GM19035 (cell line): ENCODE data around the gene MMP23B.
"Not testable (repeated sequence)": the region's sequence is repeated elsewhere in the genome, so short reads cannot be mapped to it uniquely, and the experiment has no call there.

Experiments used
- ATAC-seq: cut with Tn5 transposase; IDR thresholded peaks from one replicate; pipeline ENCODE4 v1.9.1; 2021; ENCODE audit not compliant: unreplicated experiment

The MMP23B gene

DNA sequence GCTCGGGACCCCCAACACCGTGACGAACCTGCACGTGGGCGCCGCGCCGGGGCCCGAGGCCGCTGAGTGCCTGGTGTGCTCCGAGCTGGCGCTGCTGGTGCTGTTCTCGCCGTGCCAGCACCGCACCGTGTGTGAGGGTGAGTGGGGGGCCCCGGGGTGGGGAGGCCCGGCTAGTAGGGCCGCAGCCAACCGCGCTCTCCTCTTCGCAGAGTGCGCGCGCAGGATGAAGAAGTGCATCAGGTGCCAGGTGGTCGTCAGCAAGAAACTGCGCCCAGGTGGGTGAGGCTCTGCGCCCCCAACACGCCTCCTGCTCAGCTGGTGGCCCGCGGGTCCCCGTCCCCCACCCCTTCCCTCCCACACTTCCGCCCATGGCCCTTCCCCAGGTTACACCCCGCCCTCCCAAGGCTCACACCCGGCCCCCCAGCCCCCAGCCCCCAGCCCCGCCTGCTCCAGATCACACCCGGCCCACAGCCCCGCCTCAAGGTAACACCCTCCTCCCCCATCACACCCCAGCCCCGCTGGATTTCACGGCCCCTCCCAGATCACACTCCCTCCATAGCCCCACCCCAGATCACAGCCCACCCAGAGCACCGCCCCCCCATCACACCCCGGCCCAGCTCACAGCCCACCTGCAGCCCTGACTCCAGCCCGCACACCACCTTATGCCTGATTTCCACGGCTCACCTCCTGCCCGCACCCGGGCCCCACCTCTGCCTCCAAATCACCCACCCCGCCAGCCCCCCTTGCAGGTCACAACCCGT, 2.4 kb upstream of the MMP23B start:
- ATAC-seq: no peak

DNA sequence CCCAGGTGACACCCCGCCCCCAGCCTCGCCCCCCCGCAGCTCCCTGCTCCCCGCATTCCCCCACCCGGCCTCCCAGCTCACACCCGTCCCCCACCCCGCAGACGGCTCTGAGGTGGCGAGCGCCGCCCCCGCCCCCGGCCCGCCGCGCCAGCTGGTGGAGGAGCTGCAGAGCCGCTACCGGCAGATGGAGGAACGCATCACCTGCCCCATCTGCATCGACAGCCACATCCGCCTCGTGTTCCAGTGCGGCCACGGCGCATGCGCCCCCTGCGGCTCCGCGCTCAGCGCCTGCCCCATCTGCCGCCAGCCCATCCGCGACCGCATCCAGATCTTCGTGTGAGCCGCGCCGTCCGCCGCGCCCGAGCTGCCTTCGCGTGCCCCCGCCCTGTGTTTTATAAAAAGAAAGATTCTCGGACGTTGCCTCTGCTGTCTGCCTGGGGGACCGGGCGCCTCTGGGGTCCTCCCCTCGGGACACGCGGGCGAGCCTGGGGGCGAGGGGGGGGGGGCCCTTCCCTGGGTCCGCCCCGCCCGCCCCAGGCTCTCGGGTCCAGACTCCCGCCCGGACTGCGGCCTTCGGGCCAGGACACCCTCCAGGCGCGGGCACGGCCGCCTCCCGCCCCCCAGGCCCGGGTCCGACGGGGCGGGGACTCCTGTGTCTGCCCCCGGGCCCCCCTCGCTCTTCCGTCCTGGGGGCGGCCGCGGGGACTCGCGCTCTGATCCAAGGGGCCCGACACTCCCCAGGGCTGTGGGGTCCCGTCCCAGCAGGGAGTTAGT, 1.6 kb upstream of the MMP23B start:
- peak; percentile 76 for ATAC-seq

DNA sequence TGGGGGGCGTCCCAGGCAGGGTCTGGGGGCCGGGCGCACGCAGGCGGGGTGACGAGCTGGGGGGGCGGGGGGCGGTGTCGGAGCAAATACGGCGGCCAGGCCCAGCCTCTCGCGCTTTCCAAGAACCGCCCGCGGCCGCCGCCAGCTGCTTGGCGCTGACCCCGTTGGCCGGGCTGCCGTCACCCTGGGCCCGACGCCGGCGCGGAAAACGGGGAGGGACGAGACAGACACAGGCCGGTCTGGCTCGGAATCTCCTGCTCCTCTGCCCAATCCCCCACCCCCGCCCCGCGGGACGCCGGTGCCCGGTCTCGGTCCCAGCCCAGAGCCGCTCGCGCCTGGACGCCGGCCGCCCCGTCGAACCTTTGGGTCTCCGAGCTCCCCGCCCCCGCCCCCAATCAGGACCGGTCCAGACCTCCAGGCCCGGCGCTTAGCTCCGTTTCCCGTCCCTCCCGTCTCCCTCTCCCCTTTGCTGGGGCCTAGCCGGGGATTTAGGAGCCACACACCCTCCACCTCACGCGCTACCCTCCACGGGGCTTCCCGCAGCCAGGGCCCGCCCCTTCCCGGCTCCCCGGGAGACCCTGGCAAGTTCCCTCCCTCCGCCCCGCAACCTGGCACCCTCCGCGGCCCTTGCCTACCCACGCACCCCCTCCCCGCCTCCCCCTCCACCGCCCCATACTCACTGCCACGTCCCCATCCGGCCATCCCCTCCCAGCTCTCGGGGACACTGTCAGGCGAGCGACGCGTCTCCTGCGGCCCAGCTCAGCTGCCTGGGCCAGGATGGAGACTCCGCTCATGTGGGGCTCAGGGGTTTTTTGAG, 800 bp upstream of the MMP23B start:
- ATAC-seq: no peak

DNA sequence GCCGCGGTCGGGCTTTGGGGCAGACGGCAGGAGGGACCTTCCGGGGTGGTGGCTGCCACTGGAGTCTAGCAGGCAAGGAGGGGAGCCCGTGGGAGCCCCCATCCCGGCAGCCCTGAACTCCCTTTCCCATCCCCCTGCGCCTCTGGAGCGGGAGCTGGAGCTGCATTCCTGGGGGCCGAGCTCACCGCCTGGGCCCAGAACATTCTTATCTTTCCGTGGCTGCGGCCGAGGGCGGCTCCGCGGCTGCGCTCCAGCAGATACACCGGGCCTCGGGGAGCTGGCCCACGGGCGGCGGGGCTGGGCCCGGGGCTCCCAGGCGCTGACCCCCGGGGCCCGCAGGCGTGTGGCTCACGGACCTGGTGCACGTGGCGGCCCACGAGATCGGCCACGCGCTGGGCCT, 1.4 kb downstream of the MMP23B start:
- ATAC-seq: not testable (repeated sequence)

DNA sequence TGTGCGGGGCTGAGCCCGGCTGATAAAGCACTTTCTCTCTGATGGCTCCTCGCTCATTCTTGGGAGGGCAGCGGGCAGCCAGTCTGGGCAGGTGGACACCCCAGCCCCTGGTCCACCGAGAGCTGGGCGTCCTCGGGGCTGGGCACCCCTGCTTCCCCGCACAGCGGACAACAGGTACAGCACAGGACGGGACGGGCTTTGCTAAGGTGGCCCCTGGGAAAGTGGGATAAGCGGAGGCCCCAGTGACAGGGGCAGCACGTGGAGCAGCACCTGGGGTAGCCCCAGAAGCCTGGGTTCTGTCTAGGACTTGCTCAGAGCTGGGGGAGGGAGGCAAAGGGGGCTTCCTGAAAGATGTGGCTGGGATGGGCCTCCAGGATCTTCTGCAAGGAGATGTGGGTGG, 2.6 kb downstream of the MMP23B start:
- ATAC-seq: not testable (repeated sequence)

DNA sequence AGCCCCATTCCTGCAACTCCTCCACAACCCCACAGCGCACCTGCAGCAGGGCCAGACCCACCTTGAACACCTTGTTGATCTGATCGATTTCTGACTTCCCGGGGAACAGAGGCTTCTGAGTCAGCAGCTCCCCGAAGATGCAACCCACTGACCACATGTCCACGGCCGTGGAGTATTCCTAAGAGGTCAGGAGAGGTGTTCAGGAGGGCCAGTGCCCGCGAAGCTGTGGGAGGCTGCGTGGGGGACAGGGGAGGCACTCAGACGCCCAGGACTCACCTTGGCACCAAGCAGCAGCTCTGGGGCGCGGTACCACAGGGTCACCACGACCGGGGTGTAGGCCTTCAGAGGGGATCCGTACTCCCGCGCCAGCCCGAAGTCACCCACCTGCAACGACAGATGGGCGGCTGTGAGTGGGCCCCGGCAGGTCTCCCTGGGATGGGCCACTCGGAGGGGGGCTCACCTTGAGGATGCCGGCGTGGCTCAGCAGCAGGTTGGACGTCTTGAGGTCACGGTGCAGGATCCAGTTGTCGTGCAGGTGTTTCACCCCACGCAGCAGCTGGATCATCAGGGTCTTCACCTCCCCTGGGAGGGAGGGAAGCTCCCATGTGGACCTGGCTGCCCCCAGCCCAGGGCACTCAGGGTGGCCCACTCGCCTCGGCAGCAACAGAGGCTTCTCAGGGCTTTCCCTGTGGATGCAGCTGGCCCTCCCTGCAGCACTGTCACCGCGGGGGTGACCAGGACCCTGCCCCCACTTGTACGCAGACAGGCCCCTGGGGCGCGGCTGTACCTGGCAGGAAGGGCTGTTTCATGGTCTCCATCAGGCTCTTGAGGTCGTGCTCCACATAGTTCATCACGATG, 4.9 kb downstream of the MMP23B start:
- ATAC-seq: not testable (repeated sequence)

DNA sequence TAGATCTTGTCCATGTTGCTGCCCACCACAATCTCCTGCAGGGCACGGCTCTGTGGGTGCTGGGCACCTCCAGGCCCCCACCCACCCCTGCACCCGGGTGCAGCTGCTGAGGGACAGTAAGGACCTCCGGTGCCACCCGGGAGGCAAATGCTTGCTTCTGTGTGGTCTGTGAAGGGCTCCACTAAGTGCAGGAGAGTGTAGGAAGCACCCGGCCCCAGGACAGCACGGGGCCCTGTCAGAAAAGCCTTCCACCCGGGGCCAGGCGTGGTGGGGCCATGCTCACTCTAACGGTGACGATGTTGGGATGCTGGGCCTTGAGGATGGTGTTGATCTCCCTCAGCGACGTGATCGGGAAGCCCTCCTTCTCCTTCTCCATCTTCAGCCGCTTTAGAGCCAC, 5.5 kb downstream of the MMP23B start:
- ATAC-seq: not testable (repeated sequence)

DNA sequence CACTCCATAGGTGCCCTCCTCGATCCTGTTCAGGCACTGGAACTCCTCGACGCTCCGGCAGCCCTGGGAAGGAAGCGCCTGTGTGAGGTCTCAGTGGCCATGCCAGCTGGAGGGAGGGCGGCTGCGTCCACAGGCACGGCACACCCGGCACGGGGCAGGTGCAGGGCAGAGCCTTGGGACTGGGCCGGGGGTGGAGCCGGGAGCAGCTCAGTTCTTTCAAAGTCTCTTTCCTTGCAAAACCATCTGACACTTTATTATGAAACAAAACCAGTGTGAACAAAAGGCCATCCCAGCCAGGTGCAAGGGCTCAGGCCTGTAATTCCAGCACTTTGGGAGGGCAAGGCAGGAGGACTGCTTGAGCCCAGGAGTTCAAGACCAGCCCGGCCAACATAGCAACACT, 6.6 kb downstream of the MMP23B start:
- not testable (repeated sequence) for ATAC-seq

DNA sequence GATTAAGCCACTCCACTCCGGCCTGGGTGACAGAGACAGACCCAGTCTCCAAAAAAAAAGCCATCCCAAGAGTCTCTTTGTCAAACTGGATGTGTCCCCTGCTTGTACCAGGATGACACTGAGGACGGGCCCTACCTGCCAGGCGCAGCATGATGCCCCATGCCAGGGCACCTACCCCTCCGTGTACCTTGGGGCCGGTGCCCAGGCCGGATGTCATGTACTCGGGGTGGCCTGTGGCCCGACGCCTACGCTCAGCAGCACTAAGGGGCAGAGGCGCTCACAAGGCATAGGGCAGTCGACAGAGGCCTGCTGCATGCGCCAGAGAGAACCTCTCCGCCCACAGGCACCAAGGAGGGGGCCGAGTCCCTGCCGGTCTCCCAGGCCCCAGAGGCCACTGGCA, 7.4 kb downstream of the MMP23B start:
- ATAC-seq: not testable (repeated sequence)

DNA sequence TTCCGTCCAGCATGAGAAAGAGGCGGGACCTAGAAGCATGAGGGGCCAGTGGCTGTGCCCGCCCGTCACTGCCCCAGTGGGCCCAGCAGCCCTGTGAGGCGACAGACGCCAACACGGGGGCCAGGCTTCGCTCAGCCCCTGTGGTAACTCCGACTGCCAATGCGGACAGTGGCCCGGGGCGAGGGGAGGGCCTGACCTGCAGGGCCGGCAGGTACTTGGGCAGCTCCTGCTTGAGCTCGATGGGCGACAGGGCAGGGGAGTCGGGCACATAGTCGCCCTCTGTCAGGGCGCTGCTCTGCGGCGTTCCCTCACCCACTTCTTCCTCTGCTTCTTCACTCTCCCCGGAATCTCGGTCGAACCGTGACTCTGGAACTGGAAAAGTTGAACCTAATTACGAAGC, 8.1 kb downstream of the MMP23B start:
- ATAC-seq: not testable (repeated sequence)

DNA sequence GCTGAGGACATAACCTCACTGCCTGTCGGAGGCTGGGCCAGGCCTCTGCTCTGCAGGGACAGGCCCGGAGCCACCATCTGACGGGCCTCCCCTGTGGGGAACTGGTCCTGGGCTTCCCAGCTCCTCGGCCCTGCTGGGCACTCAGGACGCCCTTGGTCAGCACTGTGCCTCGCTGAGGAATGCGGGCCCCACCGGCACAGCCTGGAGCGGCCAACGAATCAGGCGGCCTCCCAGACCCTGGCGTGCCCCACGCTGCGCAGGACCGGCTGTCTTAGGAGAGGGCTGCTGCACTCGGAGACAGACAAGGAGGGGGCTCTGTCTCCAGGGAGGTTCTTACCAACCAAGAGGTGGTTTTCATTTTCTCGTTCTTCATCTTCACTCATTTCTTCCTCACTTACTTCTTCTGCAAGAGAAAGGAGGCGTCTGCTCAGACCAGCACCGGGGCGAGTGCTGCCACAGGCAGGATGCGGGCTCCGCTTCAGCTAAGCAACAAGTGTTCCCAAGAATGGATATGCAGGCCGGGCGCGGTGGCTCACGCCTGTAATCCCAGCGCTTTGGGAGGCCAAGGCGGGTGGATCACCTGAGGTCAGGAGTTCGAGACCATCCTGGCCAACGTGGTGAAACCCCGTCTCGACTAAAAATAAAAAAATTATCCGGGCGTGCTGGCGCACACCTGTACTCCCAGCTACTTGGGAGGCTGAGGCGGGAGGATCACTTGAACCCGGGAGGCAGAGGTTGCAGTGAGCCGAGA, 8.9 kb downstream of the MMP23B start:
- ATAC-seq: not testable (repeated sequence)

DNA sequence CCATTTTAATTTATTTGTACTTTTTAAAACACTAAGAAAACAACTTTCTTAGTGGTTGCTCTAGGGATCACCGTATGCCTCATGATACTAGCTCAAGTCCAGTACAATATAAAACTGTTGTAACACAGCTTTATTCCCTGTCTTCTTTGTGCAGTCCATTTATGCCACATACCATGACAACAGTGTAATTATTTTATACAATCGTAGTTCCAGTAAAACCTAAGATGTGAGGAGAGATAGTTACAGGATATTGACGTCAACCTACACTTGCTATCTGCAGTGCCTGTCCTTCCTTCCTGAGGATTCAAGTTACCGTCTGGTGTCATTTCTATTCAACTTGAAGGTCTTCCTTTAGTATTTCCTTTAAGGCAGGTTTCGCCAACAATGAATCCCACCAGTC, 14.4 kb downstream of the MMP23B start:
- ATAC-seq: not testable (repeated sequence)

DNA sequence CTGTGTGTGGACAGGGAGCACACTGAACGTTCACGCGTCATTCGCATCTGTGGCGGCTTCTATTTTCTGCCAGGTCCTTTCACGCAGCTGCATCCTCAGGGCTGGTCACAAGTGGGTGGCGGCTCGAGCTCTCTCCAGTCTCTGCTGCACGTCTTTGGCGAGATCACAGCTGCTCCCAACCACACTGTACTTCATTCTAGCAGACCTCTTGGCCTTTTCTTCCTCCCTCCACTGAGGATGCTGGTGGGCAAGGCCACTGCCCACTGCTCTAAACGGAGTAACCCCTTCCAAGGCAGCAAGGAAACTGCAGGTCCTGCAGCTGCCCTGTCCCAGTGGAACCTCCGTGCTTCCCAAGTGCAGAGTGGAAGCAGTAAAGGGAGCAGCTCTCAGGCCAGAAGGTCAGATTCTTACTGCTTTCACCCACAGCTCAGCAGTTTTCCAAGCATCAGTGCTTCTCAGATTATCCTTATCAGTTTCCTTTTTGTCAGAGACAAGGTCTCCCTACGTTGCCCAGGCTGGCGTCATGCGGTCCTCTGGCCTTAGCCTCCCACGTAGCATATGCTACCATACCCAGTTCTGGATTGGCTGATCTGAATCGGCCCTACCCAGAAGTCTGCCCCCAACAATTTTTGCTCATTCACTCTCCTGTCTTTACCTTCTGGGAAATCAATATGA, 15.7 kb downstream of the MMP23B start:
- ATAC-seq: not testable (repeated sequence)

DNA sequence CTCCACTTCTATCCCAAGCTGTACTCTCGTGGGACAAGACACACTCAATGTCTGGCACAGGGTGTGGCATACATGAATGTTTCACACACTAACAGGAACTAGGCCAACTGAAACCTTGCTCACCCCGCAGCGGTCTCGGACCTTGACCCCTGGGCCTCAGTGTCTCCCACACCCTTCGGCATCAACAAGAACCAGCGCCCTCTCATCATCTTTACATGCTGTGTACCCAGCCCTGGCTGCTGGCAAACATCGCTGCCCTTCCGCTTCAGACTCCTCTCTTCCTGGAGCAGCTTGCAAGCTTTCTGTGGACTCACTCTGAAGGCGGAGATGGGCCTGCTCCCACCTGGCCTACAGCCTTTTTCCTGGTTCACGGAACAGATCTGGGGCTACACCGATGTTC, 16.3 kb downstream of the MMP23B start:
- not testable (repeated sequence) for ATAC-seq

DNA sequence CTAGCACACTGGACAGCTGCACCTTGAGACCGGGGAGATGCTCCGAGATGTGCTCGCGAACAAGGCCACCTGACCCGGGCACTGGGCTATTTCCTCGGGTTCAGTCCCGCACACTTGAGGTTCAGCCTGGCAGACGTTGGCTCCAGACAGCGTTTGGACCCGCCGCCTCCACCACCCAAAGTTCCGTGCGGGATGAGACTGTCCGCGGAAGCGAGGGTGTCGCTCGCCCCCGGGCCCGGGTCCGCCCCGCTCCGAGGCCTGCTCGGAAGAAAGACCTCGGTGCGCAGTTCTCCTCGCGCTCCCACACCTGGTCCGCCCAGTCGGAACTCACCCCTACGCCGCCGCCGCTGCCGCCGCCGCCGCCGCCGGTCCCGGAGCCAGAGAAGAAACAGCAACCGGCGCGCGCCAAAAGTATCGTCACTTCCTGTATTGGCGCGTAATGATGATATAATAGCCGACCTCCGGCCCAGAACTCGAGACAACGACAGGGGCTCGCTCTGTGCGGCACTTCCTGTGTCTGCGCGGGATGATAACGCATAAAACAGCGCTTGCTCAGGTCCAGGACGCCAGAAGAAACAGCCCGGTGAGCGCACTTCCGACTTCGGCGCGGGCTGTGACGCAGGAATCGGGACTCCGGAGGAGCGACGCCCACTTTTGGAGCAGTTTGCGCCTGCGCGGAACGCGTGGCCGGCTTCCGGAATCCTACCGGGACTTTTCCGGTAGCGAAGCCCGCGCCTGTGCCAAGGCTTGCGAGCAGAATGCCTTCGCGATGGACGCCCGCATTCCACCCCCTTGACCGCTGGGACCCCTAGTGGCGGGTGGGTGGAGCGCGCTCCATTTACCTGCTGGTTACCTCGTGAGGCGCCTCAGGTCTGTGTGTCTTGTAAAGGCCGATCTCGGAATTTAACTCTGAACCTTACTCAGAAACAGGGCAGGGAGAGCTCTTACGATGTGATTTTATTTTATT, 26.9 kb downstream of the MMP23B start, which contains the start of gene CDK11B:
CDK11B (minus strand) TSS at position 422 of the 967 bp plus-strand sequence. CDS start 1,519 bp downstream, outside the sequence.
- ATAC-seq: peak; percentile 78

DNA sequence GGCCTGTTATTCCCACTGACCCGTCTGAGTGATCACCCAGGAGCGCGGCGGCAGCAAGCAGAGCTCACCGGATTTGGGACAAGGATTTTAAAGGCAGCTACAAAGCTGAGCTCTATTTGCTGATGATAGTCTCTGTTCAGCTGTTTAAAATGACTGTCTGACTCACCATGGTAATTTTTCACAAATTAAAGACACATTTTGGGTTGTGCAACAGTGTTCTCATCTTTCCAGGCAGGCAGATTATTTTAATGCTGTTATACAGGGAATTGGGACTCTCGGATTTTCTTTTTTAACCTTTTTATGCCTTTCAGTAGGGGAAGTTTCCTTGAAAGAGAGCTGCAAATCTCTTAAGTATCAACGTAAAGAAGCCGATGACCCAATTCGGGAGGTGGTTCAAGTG, 30.4 kb downstream of the MMP23B start:
- not testable (repeated sequence) for ATAC-seq

DNA sequence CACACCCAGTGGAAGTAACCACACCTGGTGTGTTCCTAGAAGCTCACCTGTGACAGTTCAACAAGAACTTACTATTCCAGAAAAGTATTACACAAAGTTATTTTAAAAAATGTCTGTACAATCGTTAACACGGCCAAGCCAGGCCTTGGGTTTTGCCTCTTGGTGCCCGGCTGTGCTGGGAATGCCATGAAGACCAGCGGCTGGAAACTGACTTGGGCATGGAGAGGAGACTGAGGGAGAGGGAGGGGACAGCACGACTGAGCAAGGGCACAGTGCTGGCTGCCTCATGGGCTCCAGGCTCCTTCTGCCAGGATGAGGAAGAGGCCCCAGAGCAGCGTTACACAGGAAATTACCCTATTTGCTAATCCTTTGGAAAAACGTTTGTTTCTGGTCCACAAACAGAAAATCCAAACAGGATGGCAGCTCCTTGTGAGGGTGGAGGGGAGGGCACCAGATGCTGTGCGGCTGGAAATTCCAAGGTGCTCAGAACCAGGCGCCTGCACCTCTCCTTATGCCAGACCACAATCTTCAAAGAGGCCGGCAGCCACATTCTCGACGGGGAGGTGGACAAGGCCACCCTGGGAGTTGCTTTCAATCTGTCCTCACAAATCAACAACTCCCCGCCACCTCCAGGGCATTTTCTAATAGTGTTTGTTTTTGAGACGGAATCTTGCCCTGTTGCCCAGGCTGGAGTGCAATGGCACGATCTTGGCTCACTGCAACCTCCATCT, 31.0 kb downstream of the MMP23B start:
- ATAC-seq: not testable (repeated sequence)
